Kidney capillary endothelial cell (primary cell): ENCODE measurements around the gene HEBP1.

Experiments used
- DNase-seq: peaks from one replicate; pipeline ENCODE4 v3.0.0-alpha.2; 2018; ENCODE audit warnings: low spot score

Gene HEBP1

DNA sequence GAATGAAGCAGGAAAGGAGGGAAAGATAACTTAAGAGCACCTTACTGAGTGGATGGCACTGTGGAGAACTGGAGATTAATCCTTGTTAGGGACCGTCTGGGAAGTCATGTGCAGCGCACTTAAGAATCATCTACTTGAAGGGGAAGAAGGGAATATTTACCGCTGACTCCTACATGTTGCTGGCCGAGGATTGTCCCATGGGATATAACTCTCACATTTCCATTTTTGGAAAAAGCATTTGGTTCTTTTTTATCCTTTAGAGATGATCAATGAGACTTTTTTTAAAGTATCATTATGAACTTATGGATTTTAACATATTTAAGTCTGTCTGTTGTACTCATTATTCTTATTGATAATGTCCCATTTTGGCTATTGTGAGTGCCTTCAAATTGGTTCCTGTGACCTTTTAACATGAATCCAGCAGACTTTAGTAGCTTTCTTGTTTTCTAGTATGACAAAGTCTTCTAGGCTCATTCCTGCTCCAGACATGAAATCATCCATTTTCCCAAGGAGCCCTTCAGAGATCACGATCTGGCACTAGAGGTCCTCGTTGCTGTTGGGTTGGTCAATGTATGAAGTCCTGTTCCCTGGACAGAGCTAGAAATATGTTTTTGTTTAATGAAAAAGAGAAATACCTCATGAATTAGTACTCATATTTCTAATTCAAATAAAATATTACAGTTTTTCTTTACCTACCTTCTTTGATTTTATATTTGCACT is 23.9 kb upstream of the HEBP1 start:
- DNase-seq = no peak

DNA sequence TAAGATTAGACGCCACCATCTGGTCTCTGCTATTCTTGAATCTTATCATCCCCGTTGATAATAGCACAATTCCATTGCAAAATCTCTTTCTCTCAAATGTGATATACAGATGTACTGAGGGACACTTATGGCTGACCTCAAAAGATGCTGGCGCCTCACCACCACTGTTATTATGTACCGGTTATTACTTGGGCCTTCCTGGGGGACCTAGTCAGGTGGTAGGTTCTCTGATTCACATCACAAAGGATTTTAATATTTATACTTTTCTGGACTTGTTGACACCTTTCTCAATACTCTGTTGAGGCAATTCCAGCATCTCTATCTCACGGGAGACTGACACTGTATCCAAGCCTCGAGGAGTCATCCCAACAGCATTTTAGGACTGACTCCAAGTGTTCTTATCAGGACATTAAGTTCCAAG is 22.8 kb upstream of the HEBP1 start:
- no peak for DNase-seq

- no peak for DNase-seq
Observed at GRCh38 chr12:13011098-13011497, 11.0 kb upstream of the HEBP1 start.

DNA sequence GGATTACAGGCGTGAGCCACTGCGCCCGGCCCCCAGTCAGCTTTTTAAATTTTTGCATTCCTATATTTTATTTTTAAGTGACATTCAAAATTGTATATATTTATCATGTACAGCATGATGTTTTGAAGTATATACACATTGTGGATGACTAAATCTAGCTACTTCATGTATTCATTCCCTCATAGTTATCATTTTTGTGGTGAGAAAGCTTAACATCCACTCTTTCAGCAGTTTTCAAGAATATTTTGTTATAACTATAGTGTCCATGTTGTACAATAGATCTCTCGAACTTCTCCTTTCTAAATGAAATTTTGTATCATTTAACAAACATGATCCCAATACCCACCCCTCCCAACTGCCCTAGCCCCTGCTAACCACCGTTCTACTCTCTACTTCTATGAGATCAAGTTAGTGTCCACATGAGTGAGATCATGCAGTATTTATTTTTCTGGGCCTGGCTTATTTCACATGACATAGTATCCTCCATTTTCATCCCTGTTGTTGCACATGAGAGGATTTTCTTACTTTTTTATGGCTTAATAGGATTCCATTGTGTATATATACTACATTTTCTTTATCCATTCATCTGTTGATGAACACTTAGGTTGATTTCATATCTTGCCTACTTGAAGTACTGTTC is 8.8 kb upstream of the HEBP1 start:
- no peak for DNase-seq

GRCh38 chr12:13007496-13008233 is 7.6 kb upstream of the HEBP1 start:
- no peak for DNase-seq

- no peak for DNase-seq
Observed at GRCh38 chr12:13005649-13006048, 5.6 kb upstream of the HEBP1 start.

DNA sequence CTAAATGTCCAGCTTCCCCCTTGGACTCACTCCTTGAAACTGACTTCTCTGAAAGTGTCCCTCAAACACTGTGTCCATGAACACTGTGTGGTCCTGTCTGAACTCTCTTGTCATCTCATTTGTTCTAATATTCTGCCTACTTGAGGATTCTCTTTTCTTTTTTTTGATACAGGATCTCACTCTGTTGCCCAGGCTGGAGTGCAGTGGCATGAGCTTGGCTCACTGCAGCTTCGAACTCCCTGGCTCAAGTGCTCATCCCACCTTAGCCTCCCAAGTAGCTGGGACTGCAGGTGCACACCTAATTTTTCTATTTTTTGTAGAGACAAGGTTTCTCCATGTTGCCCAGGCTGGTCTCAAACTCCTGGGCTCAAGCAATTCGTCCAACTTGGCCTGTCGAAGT is 4.9 kb upstream of the HEBP1 start:
- DNase-seq = no peak

- no peak for DNase-seq
Observed at GRCh38 chr12:13004361-13004760, 4.3 kb upstream of the HEBP1 start.

DNA sequence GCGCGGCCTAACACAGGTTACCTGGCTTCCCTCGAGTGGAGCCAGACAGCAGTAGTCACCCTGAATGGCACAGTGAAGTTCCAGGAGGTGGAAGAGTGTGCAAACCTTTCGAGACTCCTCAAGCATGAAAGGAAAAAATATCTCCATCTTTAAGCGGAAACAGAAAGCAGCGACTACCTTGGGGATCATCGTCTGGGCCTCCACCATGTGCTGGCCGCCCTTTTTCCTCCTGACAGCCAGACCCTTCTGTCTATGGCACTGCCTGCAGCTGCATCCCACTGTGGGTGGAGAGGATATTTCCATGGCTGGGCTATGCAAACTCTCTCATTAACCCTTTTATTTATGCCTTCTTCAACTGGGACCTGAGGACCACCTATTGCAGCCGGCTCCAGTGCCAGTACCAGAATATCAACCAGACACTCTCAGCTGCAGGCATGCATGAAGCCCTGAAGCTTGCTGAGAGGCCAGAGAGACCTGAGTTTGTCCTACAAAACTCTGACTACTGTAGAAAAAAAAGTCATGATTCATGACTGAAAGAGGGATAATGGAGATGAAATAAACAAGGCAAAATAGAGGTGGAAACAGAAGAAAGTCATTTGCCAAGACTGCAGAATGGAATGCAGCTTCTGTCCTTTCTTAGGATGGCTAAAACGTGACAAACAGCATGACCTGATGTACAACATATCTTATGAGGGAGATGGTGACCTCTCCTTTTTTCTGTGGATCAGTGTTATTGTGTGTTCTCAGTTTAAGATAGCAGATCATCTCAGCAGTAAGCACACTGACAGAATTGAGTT is 2.4 kb upstream of the HEBP1 start:
- no peak for DNase-seq

- no peak for DNase-seq
Observed at GRCh38 chr12:13001775-13002040, 1.6 kb upstream of the HEBP1 start.

GRCh38 chr12:13000925-13001774 is 1.1 kb upstream of the HEBP1 start:
- peak; percentile 60 for DNase-seq

DNA sequence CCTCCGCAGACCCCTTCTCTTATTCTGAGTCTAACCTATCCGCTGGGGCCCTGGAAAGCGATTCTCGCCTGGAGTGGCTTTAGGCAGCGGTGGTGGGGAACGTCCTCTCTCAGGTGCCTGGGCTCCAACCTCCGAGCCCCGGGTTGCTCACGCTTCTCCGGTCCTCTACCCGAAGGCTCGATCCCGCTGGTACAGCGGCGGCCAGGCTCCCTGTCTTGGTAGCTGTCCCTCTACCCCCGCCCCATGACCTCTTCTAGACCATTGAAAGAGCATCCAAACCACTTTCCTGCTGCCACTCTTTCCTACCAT is 505 bp upstream of the HEBP1 start:
- peak; percentile 44 for DNase-seq

GRCh38 chr12:12999271-12999958 is 650 bp downstream of the HEBP1 start:
- DNase-seq = peak; percentile 16

GRCh38 chr12:12998248-12998647 is 1.8 kb downstream of the HEBP1 start:
- DNase-seq = no peak

- no peak for DNase-seq
Observed at GRCh38 chr12:12997734-12998133, 2.3 kb downstream of the HEBP1 start.

- no peak for DNase-seq
Observed at GRCh38 chr12:12997156-12997555, 2.9 kb downstream of the HEBP1 start.

GRCh38 chr12:12996209-12996608 is 3.9 kb downstream of the HEBP1 start:
- DNase-seq = no peak

DNA sequence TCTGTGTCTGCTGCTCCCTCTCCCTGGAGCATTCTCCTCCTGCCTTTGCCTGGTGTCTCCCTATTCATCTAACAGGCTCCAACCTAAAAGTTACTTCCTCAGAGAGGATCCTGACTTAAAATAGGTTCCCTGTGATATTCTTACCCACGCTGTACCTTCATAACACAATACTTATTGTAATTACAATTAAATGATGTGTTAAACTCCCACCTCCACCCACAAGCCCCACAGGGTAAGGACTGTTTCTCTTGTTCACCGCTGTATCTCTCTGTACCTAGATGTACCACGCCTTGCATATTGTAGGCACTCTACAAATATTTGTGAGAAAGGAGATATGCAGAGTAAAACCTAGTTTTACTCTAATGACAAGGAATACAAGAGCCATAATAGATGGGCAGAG is 5.0 kb downstream of the HEBP1 start:
- DNase-seq = no peak

DNA sequence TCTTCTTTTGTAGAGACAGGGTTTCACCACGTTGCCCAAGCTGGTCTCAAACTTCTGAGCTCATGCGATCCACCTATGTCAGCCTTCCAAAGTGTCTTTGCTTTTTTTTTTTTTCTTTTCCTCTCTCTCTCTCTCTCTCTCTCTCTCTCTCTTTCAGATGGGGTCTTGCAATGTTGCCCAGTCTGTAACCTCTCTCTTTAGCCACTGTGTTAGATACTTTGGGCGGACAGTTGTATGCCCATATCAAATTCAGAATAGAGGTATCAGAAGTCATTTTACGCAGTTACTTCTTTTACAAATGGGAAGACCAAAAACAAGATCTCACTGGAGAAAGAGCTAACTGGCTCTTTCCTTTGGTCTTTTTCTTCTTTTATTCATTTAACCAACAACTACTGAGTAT is 6.7 kb downstream of the HEBP1 start:
- DNase-seq = no peak

DNA sequence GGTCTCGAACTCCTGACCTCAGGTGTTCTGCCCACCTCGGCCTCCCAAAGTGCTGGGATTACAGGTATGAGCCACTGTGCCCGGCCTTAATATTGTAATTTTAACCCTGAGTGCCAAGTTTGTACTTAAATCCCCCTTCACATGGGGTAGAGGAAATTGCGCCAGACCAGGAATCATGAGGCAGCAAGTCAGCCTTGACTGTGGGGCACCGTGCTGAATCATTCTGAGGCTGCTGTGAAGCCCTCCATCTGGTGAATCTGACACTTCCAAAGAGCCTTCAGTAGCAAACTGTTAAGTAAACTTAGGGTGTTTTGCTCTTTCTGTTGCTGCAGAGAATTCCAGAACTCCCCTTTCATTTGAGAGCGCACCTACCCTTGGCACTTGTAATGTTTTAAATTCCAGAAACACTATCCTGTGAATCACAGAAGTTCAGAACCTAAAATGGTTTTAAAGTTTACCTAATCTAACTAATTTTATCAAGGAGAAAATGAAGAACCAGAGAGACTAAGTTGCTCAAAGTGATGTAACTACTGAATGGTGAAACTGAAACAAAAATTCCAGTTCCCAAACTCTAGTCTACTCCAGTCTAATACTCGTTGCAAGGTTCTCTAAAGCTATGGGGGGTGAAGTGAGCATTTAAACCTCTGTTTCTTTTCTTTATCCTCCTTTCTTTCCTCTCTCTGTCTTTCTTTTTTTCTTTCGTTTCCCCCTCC is 7.5 kb downstream of the HEBP1 start:
- no peak for DNase-seq
